Testis (tissue), 2 donors: Measurements from ENCODE around the gene XIRP2.

Source experiments
- CTCF ChIP-seq, 3 experiments: fragments of 450-650 bp in 2 of 3; fragments of 200-600 bp in 1 of 3; sonication (generic) in 1 of 3; IDR thresholded peaks; one replicate each; pipeline ENCODE4 v1.5.1; 2016 to 2019; ENCODE audit warnings: antibody characterized with exemption in 3 of 3, mild to moderate bottlenecking in 2 of 3, moderate library complexity in 1 of 3
- POLR2A ChIP-seq: fragments of 450-650 bp; IDR thresholded peaks from one replicate; pipeline ENCODE4 v1.6.1; 2017; ENCODE audit warnings: antibody characterized with exemption, mild to moderate bottlenecking, moderate library complexity

DNA sequence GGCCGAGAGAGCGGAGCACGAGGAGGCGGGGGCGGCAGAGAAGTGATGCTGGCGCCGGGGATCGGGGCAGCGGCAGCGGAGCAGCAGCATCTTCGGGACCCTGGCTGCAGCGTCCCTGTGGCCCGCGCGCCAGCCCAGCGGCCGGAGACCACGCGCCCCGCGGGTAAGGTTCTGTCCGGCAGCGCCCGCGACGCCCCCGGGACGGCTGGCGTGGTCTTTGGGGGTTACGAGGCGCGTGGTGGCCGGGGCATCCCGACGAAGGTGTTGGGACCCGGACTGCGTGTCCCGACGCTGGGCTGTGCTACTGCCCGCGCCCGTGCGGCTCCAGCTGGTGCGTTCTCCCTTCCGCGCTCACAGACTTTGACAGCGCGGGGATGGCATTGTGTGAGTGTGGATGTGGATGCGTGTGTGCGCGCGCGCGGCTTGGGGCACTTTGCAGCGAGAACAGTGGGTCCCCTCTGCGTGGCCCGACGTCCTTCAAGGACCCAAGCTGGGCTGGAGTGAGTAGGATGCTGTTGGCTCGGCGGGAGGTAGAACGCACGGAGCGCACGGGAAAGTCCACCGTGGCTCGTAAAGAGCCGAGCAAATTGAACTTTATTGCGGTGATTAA lies 405.0 kb downstream of the XIRP2 start:
- no peak for TF ChIP-seq POLR2A
- TF ChIP-seq CTCF (IDR thresholded peaks at IDR 0.05) = no peak
